ENCODE measurements around the gene TMEM126A. TPM values are rescaled to one million over a fixed set of nuclear protein-coding genes. Genes with fewer than 3 reads are reported as not detected.

Gene TMEM126A
- total RNA-seq, 1 experiment from 2014 or later = 37.2 TPM

DNA sequence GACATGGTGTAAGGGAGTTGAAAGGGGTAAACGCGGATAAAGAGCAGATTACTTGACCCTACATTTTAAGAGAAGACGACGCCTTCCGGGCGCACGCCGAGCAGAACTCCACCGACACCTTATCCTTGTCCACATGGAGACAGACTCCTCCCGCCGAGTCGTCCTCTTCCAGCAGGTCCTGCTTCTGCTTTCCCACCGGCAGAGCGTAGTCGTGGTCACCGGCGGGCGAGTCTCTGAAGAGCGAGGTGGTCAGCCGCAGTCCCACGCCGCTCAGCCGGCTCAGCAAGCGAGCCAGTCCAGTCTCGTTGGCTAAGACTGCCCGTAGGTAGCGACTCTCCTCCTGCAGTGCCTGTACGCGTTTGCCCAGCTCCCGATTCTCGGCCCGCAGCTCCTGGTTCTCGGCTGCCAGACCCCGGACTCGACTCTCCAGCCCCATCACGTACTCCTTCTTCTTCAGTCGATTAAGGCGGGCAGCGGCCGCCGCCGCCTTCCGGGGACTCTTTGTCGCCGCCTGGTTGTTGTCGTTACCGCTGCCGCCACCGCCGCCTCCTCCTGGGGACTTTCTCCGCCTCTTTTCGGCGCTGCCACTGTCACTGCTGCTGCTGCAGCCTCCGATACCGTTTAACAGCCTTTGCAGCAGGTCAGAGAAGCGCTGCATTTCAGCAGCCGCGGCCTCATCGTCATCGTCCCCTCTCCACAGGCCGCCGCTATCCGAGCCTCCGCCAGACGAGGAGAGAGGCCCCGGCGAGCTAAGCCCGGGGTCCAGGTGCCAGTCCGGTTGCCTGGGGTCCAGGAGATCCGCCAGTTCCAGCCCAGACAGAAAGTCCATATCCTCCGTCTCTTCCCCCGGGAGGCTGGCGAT lies 16.2 kb downstream of the TMEM126A start (continued):
- TF ChIP-seq, protein P1, sequence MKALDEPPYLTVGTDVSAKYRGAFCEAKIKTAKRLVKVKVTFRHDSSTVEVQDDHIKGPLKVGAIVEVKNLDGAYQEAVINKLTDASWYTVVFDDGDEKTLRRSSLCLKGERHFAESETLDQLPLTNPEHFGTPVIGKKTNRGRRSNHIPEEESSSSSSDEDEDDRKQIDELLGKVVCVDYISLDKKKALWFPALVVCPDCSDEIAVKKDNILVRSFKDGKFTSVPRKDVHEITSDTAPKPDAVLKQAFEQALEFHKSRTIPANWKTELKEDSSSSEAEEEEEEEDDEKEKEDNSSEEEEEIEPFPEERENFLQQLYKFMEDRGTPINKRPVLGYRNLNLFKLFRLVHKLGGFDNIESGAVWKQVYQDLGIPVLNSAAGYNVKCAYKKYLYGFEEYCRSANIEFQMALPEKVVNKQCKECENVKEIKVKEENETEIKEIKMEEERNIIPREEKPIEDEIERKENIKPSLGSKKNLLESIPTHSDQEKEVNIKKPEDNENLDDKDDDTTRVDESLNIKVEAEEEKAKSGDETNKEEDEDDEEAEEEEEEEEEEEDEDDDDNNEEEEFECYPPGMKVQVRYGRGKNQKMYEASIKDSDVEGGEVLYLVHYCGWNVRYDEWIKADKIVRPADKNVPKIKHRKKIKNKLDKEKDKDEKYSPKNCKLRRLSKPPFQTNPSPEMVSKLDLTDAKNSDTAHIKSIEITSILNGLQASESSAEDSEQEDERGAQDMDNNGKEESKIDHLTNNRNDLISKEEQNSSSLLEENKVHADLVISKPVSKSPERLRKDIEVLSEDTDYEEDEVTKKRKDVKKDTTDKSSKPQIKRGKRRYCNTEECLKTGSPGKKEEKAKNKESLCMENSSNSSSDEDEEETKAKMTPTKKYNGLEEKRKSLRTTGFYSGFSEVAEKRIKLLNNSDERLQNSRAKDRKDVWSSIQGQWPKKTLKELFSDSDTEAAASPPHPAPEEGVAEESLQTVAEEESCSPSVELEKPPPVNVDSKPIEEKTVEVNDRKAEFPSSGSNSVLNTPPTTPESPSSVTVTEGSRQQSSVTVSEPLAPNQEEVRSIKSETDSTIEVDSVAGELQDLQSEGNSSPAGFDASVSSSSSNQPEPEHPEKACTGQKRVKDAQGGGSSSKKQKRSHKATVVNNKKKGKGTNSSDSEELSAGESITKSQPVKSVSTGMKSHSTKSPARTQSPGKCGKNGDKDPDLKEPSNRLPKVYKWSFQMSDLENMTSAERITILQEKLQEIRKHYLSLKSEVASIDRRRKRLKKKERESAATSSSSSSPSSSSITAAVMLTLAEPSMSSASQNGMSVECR (CRISPR knock-in tag; IDR thresholded peaks at IDR 0.05; ENCODE audit: borderline replicate concordance) = peak; percentile 42; the same call in 1 of the 2 replicates

DNA sequence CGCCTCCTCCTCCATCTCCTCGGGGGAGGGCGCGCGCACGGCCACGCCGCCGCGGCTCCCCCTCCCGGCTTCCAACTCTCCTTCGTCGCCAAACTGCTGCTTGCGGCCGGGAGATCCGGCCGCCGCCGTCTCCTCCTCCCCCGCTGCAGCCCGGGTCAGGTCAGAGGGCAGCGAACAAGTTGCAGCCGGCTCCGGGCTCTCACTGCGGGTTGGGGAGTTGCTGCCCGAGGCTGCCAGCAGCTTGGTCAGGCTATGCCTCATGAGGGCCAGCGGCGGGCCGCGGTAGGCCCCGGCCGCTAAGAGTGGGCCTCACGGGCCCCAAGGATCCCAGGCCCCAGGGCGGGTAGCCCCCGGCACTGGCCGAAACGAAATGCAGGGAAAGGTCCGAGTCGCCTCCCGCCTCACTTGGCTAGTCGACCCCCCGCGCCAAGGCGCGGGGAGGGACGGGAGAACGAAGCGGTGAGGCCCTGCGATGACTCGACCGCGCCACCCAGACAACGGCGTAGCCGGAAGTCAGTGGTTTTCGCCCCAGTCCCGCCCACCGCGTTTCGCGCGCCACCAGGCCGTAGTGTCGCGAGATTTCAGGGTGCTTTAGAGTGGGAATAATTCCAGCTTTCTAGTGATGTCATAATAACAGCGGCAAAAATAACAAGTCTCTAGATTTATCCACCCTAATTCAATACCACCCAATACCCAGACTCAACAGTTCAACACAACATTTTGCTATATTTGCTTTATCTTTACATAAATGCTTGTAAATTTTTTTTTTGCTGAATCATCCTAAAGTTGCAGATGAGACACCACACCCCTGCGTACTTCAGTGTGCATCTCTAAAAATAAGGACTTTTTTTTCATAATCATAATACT lies 17.1 kb downstream of the TMEM126A start, which contains the start of gene CREBZF:
Gene CREBZF, minus strand, starts transcription at position 515 of the 867 bp plus-strand sequence. Its CDS starts 254 bp downstream, at position 261.
- ChIA-PET CTCF (no interaction called here), POLR2A (interaction anchor here (0.6 to 2.9 kb wide), 4 partner anchors 10 to 190 kb away, joined by 3 to 24 read pairs (median 8); partner anchors contain the start of genes DLG2, TMEM126A and TMEM126B)
- Mint-ChIP-seq H3K9me3 (no peaks in the 10 kb centered on the region), H3K27ac (peak within 1 kb of the TSS; percentile 96), H3K4me1 (peaks cover 28% of the 10 kb centered on the region), H3K4me3 (peak within 1 kb of the TSS; percentile 96), H3K27me3 (ENCODE audit: low read depth) (peaks cover 1% of the 10 kb centered on the region), H3K36me3 (peaks cover 37% of the 10 kb centered on the region)
- DNase-seq (ENCODE audit: low spot score) (peak; percentile 94), ATAC-seq (peak; percentile 93)
- TF ChIP-seq FOXP1 (CRISPR knock-in tag; IDR thresholded peaks at IDR 0.05; ENCODE audit: borderline replicate concordance) (peak; percentile 85; the same call in 1 of the 2 replicates), FOXK1 (CRISPR knock-in tag; IDR thresholded peaks at IDR 0.05) (peak; percentile 83), CBFB (CRISPR knock-in tag; IDR thresholded peaks at IDR 0.05; ENCODE audit: low read depth) (no peak), ZNF232 (CRISPR knock-in tag; IDR thresholded peaks at IDR 0.05) (no peak; the same call in none of the 2 replicates), GABPB1 (CRISPR knock-in tag; IDR thresholded peaks at IDR 0.05) (peak; percentile 56; the same call in 1 of the 2 replicates), ETV6 (CRISPR knock-in tag; IDR thresholded peaks at IDR 0.05) (peak; percentile 89), NFE2L1 (CRISPR knock-in tag; IDR thresholded peaks at IDR 0.05) (peak; percentile 95), TP53 (CRISPR knock-in tag; IDR thresholded peaks at IDR 0.05) (peak; percentile 32; the same call in 1 of the 2 replicates), SP1 (CRISPR knock-in tag; conservative IDR thresholded peaks at IDR 0.05) (peak; percentile 94), CREM (CRISPR knock-in tag; IDR thresholded peaks at IDR 0.05) (no peak), ZBTB21 (CRISPR knock-in tag; IDR thresholded peaks at IDR 0.05; ENCODE audit: borderline replicate concordance) (0 out of 2 replicates have a peak, but pooled peaks have one; percentile 35), NR1H2 (CRISPR knock-in tag; IDR thresholded peaks at IDR 0.05) (no peak)
- TF ChIP-seq, protein P2, sequence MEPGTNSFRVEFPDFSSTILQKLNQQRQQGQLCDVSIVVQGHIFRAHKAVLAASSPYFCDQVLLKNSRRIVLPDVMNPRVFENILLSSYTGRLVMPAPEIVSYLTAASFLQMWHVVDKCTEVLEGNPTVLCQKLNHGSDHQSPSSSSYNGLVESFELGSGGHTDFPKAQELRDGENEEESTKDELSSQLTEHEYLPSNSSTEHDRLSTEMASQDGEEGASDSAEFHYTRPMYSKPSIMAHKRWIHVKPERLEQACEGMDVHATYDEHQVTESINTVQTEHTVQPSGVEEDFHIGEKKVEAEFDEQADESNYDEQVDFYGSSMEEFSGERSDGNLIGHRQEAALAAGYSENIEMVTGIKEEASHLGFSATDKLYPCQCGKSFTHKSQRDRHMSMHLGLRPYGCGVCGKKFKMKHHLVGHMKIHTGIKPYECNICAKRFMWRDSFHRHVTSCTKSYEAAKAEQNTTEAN (CRISPR knock-in tag; IDR thresholded peaks at IDR 0.05) = 0 out of 2 replicates have a peak, but pooled peaks have one; percentile 51
- TF ChIP-seq, protein P3, sequence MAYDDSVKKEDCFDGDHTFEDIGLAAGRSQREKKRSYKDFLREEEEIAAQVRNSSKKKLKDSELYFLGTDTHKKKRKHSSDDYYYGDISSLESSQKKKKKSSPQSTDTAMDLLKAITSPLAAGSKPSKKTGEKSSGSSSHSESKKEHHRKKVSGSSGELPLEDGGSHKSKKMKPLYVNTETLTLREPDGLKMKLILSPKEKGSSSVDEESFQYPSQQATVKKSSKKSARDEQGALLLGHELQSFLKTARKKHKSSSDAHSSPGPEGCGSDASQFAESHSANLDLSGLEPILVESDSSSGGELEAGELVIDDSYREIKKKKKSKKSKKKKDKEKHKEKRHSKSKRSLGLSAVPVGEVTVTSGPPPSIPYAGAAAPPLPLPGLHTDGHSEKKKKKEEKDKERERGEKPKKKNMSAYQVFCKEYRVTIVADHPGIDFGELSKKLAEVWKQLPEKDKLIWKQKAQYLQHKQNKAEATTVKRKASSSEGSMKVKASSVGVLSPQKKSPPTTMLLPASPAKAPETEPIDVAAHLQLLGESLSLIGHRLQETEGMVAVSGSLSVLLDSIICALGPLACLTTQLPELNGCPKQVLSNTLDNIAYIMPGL (CRISPR knock-in tag; IDR thresholded peaks at IDR 0.05) = no peak
- TF ChIP-seq, protein P4, sequence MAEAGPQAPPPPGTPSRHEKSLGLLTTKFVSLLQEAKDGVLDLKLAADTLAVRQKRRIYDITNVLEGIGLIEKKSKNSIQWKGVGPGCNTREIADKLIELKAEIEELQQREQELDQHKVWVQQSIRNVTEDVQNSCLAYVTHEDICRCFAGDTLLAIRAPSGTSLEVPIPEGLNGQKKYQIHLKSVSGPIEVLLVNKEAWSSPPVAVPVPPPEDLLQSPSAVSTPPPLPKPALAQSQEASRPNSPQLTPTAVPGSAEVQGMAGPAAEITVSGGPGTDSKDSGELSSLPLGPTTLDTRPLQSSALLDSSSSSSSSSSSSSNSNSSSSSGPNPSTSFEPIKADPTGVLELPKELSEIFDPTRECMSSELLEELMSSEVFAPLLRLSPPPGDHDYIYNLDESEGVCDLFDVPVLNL (CRISPR knock-in tag; IDR thresholded peaks at IDR 0.05; ENCODE audit: borderline replicate concordance, low read depth) = peak; percentile 85; the same call in 1 of the 2 replicates
- TF ChIP-seq, protein P5, sequence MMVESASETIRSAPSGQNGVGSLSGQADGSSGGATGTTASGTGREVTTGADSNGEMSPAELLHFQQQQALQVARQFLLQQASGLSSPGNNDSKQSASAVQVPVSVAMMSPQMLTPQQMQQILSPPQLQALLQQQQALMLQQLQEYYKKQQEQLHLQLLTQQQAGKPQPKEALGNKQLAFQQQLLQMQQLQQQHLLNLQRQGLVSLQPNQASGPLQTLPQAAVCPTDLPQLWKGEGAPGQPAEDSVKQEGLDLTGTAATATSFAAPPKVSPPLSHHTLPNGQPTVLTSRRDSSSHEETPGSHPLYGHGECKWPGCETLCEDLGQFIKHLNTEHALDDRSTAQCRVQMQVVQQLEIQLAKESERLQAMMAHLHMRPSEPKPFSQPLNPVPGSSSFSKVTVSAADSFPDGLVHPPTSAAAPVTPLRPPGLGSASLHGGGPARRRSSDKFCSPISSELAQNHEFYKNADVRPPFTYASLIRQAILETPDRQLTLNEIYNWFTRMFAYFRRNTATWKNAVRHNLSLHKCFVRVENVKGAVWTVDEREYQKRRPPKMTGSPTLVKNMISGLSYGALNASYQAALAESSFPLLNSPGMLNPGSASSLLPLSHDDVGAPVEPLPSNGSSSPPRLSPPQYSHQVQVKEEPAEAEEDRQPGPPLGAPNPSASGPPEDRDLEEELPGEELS (CRISPR knock-in tag; IDR thresholded peaks at IDR 0.05) = peak; percentile 74; the same call in 1 of the 2 replicates
- TF ChIP-seq, protein P6, sequence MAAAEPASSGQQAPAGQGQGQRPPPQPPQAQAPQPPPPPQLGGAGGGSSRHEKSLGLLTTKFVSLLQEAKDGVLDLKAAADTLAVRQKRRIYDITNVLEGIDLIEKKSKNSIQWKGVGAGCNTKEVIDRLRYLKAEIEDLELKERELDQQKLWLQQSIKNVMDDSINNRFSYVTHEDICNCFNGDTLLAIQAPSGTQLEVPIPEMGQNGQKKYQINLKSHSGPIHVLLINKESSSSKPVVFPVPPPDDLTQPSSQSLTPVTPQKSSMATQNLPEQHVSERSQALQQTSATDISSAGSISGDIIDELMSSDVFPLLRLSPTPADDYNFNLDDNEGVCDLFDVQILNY (CRISPR knock-in tag; IDR thresholded peaks at IDR 0.05) = peak; percentile 97
- TF ChIP-seq, protein P7, sequence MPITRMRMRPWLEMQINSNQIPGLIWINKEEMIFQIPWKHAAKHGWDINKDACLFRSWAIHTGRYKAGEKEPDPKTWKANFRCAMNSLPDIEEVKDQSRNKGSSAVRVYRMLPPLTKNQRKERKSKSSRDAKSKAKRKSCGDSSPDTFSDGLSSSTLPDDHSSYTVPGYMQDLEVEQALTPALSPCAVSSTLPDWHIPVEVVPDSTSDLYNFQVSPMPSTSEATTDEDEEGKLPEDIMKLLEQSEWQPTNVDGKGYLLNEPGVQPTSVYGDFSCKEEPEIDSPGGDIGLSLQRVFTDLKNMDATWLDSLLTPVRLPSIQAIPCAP (CRISPR knock-in tag; IDR thresholded peaks at IDR 0.05) = 0 out of 2 replicates have a peak, but pooled peaks have one; percentile 76
